ENCODE data around the gene INO80B. TPM values are rescaled to one million over a fixed set of nuclear protein-coding genes. Genes with fewer than 3 reads are reported as not detected.

INO80B gene
- total RNA-seq, 1 donor from 2014 or later = 26.6 TPM

GRCh38 chr2:74501335-74502071, 46.6 kb downstream of the INO80B start:
- Histone ChIP-seq H3K4me3 (ENCODE audit: low read depth, low read length) (no peak overlapping the region), H3K36me3 (ENCODE audit: control insufficient read depth, insufficient read depth, low read length) (peaks cover 7% of the 10 kb centered on the region), H3K27me3 (ENCODE audit: control insufficient read depth, insufficient read depth, low read length) (peaks cover 9% of the 10 kb centered on the region)
- DNase-seq (ENCODE audit: low read depth) (no peak), FAIRE-seq (no peak)
- TF ChIP-seq, protein P1, sequence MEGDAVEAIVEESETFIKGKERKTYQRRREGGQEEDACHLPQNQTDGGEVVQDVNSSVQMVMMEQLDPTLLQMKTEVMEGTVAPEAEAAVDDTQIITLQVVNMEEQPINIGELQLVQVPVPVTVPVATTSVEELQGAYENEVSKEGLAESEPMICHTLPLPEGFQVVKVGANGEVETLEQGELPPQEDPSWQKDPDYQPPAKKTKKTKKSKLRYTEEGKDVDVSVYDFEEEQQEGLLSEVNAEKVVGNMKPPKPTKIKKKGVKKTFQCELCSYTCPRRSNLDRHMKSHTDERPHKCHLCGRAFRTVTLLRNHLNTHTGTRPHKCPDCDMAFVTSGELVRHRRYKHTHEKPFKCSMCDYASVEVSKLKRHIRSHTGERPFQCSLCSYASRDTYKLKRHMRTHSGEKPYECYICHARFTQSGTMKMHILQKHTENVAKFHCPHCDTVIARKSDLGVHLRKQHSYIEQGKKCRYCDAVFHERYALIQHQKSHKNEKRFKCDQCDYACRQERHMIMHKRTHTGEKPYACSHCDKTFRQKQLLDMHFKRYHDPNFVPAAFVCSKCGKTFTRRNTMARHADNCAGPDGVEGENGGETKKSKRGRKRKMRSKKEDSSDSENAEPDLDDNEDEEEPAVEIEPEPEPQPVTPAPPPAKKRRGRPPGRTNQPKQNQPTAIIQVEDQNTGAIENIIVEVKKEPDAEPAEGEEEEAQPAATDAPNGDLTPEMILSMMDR (IDR thresholded peaks at IDR 0.05; ENCODE audit: insufficient read depth, low read length, severe bottlenecking) = no peak

GRCh38 chr2:74502147-74502719, 47.3 kb downstream of the INO80B start:
- peaks cover 9% of the 10 kb centered on the region for H3K27me3 ChIP-seq (ENCODE audit: control insufficient read depth, insufficient read depth, low read length)
- H3K4me3 ChIP-seq (ENCODE audit: low read depth, low read length) = peak overlapping the region; percentile 54
- no peak for FAIRE-seq
- TF ChIP-seq, protein P1 (IDR thresholded peaks at IDR 0.05; ENCODE audit: insufficient read depth, low read length, severe bottlenecking) = no peak
- peaks cover 7% of the 10 kb centered on the region for H3K36me3 ChIP-seq (ENCODE audit: control insufficient read depth, insufficient read depth, low read length)
- no peak for DNase-seq (ENCODE audit: low read depth)

GRCh38 chr2:74502720-74503505, 48.0 kb downstream of the INO80B start:
- no peak for FAIRE-seq
- peaks cover 9% of the 10 kb centered on the region for H3K27me3 ChIP-seq (ENCODE audit: control insufficient read depth, insufficient read depth, low read length)
- peaks cover 7% of the 10 kb centered on the region for H3K36me3 ChIP-seq (ENCODE audit: control insufficient read depth, insufficient read depth, low read length)
- TF ChIP-seq, protein P1 (IDR thresholded peaks at IDR 0.05; ENCODE audit: insufficient read depth, low read length, severe bottlenecking) = peak; percentile 47
- peak overlapping the region; percentile 54 for H3K4me3 ChIP-seq (ENCODE audit: low read depth, low read length)
- DNase-seq (ENCODE audit: low read depth) = peak; percentile 64

- H3K27me3 ChIP-seq (ENCODE audit: control insufficient read depth, insufficient read depth, low read length) = peaks cover 7% of the 10 kb centered on the region
- TF ChIP-seq, protein P1 (IDR thresholded peaks at IDR 0.05; ENCODE audit: insufficient read depth, low read length, severe bottlenecking) = no peak
- H3K4me3 ChIP-seq (ENCODE audit: low read depth, low read length) = peak overlapping the region; percentile 54
- DNase-seq (ENCODE audit: low read depth) = no peak
- peaks cover 7% of the 10 kb centered on the region for H3K36me3 ChIP-seq (ENCODE audit: control insufficient read depth, insufficient read depth, low read length)
- no peak for FAIRE-seq
These were observed 48.9 kb downstream of the INO80B start for GRCh38 chr2:74503506-74504475.

DNA sequence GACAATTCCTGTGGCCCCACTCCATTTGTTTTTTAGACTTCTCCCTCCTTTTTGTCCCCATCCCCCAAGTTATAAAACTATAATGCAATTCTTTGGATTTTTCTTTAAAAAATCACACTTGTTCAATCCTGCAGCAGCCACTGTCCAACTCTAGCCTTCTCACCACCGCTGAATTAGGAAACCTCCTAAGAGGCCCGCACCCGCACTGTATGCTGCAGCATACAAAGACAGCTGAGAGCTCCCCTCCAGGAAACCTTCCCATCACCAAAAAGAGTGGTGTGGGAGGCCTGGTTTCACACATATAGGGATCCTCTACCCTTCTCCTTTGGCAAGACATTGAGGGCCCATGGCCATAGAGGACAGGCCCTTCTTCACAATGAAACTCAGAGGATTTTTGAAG, 49.7 kb downstream of the INO80B start:
- DNase-seq (ENCODE audit: low read depth) (no peak), FAIRE-seq (no peak)
- Histone ChIP-seq H3K36me3 (ENCODE audit: control insufficient read depth, insufficient read depth, low read length) (peaks cover 7% of the 10 kb centered on the region), H3K27me3 (ENCODE audit: control insufficient read depth, insufficient read depth, low read length) (peaks cover 5% of the 10 kb centered on the region), H3K4me3 (ENCODE audit: low read depth, low read length) (no peak overlapping the region)
- TF ChIP-seq, protein P1 (IDR thresholded peaks at IDR 0.05; ENCODE audit: insufficient read depth, low read length, severe bottlenecking) = no peak
